ENCODE data around the gene RPS6KA5.
"Not testable (repeated sequence)": the region's sequence is repeated elsewhere in the genome, so short reads cannot be mapped to it uniquely, and the experiment has no call there.

Gene RPS6KA5

GRCh38 chr14:91065266-91065665, 4.8 kb upstream of the RPS6KA5 start:
- DNase-seq (ENCODE audit: low read depth): no peak

GRCh38 chr14:91063119-91063518, 2.7 kb upstream of the RPS6KA5 start:
- no peak for DNase-seq (ENCODE audit: low read depth)

- no peak for DNase-seq (ENCODE audit: low read depth)
Measured at GRCh38 chr14:91062600-91062999, 2.2 kb upstream of the RPS6KA5 start.

- no peak for DNase-seq (ENCODE audit: low read depth)
Measured at GRCh38 chr14:91061056-91061887, 831 bp upstream of the RPS6KA5 start.

GRCh38 chr14:91059576-91060350, 678 bp downstream of the RPS6KA5 start:
- DNase-seq (ENCODE audit: low read depth): no peak

- no peak for DNase-seq (ENCODE audit: low read depth)
Measured at GRCh38 chr14:91058042-91058581, 2.3 kb downstream of the RPS6KA5 start.

GRCh38 chr14:91056361-91056760, 4.1 kb downstream of the RPS6KA5 start:
- DNase-seq (ENCODE audit: low read depth): no peak

GRCh38 chr14:91055016-91055415, 5.4 kb downstream of the RPS6KA5 start:
- DNase-seq (ENCODE audit: low read depth): no peak

- no peak for DNase-seq (ENCODE audit: low read depth)
Measured at GRCh38 chr14:91048676-91049075, 11.8 kb downstream of the RPS6KA5 start.

GRCh38 chr14:91048265-91048664, 12.2 kb downstream of the RPS6KA5 start:
- DNase-seq (ENCODE audit: low read depth): no peak

- no peak for DNase-seq (ENCODE audit: low read depth)
Measured at GRCh38 chr14:91047174-91047753, 13.2 kb downstream of the RPS6KA5 start.

GRCh38 chr14:91046488-91047072, 13.9 kb downstream of the RPS6KA5 start:
- DNase-seq (ENCODE audit: low read depth): no peak

GRCh38 chr14:91041450-91041849, 19.0 kb downstream of the RPS6KA5 start:
- no peak for DNase-seq (ENCODE audit: low read depth)

GRCh38 chr14:91040545-91040944, 19.9 kb downstream of the RPS6KA5 start:
- DNase-seq (ENCODE audit: low read depth): no peak

- DNase-seq (ENCODE audit: low read depth): peak; percentile 56
Measured at GRCh38 chr14:91038439-91038838, 22.0 kb downstream of the RPS6KA5 start.

- no peak for DNase-seq (ENCODE audit: low read depth)
Measured at GRCh38 chr14:91036741-91037469, 23.5 kb downstream of the RPS6KA5 start.

- no peak for DNase-seq (ENCODE audit: low read depth)
Measured at GRCh38 chr14:91035855-91036254, 24.6 kb downstream of the RPS6KA5 start.

- not testable (repeated sequence) for DNase-seq (ENCODE audit: low read depth)
Measured at GRCh38 chr14:91034379-91034778, 26.1 kb downstream of the RPS6KA5 start.

GRCh38 chr14:91032248-91032647, 28.2 kb downstream of the RPS6KA5 start:
- DNase-seq (ENCODE audit: low read depth): no peak

GRCh38 chr14:91031666-91032065, 28.8 kb downstream of the RPS6KA5 start:
- DNase-seq (ENCODE audit: low read depth): no peak

GRCh38 chr14:91029456-91030217, 30.8 kb downstream of the RPS6KA5 start:
- no peak for DNase-seq (ENCODE audit: low read depth)
